NCI-H187 (cell line): ENCODE data around the gene NOSIP.

ENCODE experiments used
- DNase-seq, 2 experiments: peaks; one replicate each; lab custom pipeline; 2025; lab: John Stamatoyannopoulos, UW

The NOSIP gene

DNA sequence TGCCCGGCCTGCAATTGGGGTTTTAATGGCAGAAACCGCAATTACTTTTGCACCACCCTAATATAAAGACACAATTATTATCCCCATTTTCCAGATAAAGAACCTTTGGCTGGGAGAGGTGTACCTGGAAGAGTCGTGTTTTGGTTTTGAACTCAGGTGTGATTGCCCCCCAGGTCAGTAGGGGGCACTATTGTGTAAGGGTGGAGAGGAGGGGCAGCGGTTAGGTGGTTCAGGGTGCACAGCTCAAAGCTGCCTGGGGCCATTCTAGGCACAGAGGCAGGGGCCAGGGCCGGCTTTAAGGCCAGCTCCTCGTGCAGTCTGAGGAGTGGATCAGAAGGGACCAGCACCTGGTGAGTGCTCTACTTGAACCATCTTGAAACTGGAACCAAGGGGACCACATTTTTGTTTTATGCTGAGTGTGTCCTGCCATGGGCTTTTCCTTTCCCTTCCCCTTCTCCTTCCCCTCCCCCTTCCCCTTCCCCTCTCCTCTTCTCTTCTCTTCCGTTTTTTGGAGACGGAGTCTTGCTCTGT is 73.7 kb downstream of the NOSIP start:
- peak; percentile 47 to 60 for DNase-seq
